Stomach (tissue), 4 donors: ENCODE results near the gene DDX5.

Experiments used
- CTCF ChIP-seq, 7 experiments: fragments of 450-650 bp in 4 of 7; fragments of 200-600 bp in 3 of 7; sonication (generic) in 3 of 7; IDR thresholded peaks; one replicate each; pipeline ENCODE4 v1.5.1; 2016 to 2019; ENCODE audit warnings: antibody characterized with exemption in 7 of 7, control low read depth in 2 of 7, mild to moderate bottlenecking in 1 of 7
- EP300 ChIP-seq: sonication (generic); formaldehyde crosslinking; IDR thresholded peaks from one replicate; pipeline ENCODE4 v1.6.1; 2017; ENCODE audit warnings: antibody characterized with exemption
- POLR2A ChIP-seq, 4 donors: fragments of 450-650 bp; IDR thresholded peaks; one replicate each; pipeline ENCODE4 v1.6.1; 2016; ENCODE audit warnings: antibody characterized with exemption in 4 of 4, control low read depth in 2 of 4, mild to moderate bottlenecking in 1 of 4, moderate library complexity in 1 of 4

- TF ChIP-seq EP300 (no peak), CTCF (IDR thresholded peaks at IDR 0.05) (no peak), POLR2A (IDR thresholded peaks at IDR 0.05) (no peak)
These were observed 26.3 kb upstream of the DDX5 start for GRCh38 chr17:64532409-64532808.
